H9 (cell line): ENCODE results near the gene TMPRSS15. TPM values are rescaled to one million over a fixed set of nuclear protein-coding genes. Genes with fewer than 3 reads are reported as not detected.

Experiments used
- DNase-seq: peaks from one replicate; pipeline ENCODE4 v3.0.0-alpha.2; 2017
- H2AFZ ChIP-seq: one replicate; pipeline ENCODE4 v1.6.1; 2013; ENCODE audit warnings: mild to moderate bottlenecking, low read length, control low read depth, moderate library complexity
- H2AK5ac ChIP-seq: 2 replicates; pipeline ENCODE4 v1.6.1; 2013; ENCODE audit warnings: low read length, control low read depth, mixed read lengths; ENCODE audit not compliant: insufficient read length
- H2BK120ac ChIP-seq: one replicate; pipeline ENCODE4 v1.6.1; 2013; ENCODE audit warnings: low read depth, mild to moderate bottlenecking, low read length, control low read depth, inconsistent platforms; ENCODE audit not compliant: poor library complexity, severe bottlenecking
- H2BK12ac ChIP-seq: 2 replicates; pipeline ENCODE4 v1.6.1; 2013; ENCODE audit warnings: low read length, control low read depth, mixed read lengths, low read depth; ENCODE audit not compliant: insufficient read length
- H2BK15ac ChIP-seq: 2 replicates; pipeline ENCODE4 v1.6.1; 2013; ENCODE audit warnings: low read depth, low read length, control low read depth
- H2BK20ac ChIP-seq: one replicate; pipeline ENCODE4 v1.6.1; 2013; ENCODE audit warnings: low read depth, mild to moderate bottlenecking, low read length, control low read depth, inconsistent platforms; ENCODE audit not compliant: poor library complexity, severe bottlenecking
- H2BK5ac ChIP-seq: 2 replicates; pipeline ENCODE4 v1.6.1; 2013; ENCODE audit warnings: low read length, control low read depth, mixed read lengths; ENCODE audit not compliant: insufficient read length
- H3K14ac ChIP-seq: 2 replicates; pipeline ENCODE4 v1.6.1; 2013; ENCODE audit warnings: low read length, control low read depth; ENCODE audit not compliant: insufficient read depth
- H3K18ac ChIP-seq: 2 replicates; pipeline ENCODE4 v1.6.1; 2013; ENCODE audit warnings: low read depth, mild to moderate bottlenecking, mixed read lengths, low read length, control low read depth; ENCODE audit not compliant: insufficient read length
- H3K23ac ChIP-seq: 2 replicates; pipeline ENCODE4 v1.6.1; 2013; ENCODE audit warnings: low read length, control low read depth, mixed read lengths, low read depth; ENCODE audit not compliant: insufficient read length
- H3K23me2 ChIP-seq: 2 replicates; pipeline ENCODE4 v1.6.1; 2013; ENCODE audit warnings: low read depth, mild to moderate bottlenecking, mixed read lengths, low read length, control low read depth; ENCODE audit not compliant: insufficient read length, poor library complexity, severe bottlenecking
- H3K27ac ChIP-seq: 2 replicates; pipeline ENCODE4 v1.5.1; 2013; ENCODE audit warnings: low read length, control low read depth, mixed read lengths, low read depth; ENCODE audit not compliant: insufficient read length
- H3K27me3 ChIP-seq: 2 replicates; pipeline ENCODE4 v1.6.1; 2013; ENCODE audit warnings: low read length, control low read depth, inconsistent platforms; ENCODE audit not compliant: insufficient read depth
- H3K4ac ChIP-seq: 2 replicates; pipeline ENCODE4 v1.6.1; 2013; ENCODE audit warnings: low read depth, mild to moderate bottlenecking, control low read depth, inconsistent platforms, low read length, moderate library complexity
- H3K4me1 ChIP-seq: 2 replicates; pipeline ENCODE4 v1.6.1; 2013; ENCODE audit warnings: low read length, control low read depth, inconsistent platforms; ENCODE audit not compliant: insufficient read depth
- H3K4me2 ChIP-seq: 2 replicates; pipeline ENCODE4 v1.6.1; 2013; ENCODE audit warnings: low read length, control low read depth, mixed read lengths; ENCODE audit not compliant: insufficient read length, insufficient read depth
- H3K56ac ChIP-seq: 2 replicates; pipeline ENCODE4 v1.6.1; 2013; ENCODE audit warnings: low read depth, mild to moderate bottlenecking, mixed read lengths, low read length, control low read depth; ENCODE audit not compliant: insufficient read length
- H3K79me1 ChIP-seq: 2 replicates; pipeline ENCODE4 v1.6.1; 2013; ENCODE audit warnings: low read depth, mild to moderate bottlenecking, moderate library complexity, low read length, control low read depth, inconsistent platforms; ENCODE audit not compliant: insufficient read depth, poor library complexity, severe bottlenecking
- H3K79me2 ChIP-seq: 2 replicates; pipeline ENCODE4 v1.6.1; 2013; ENCODE audit warnings: low read length, control low read depth, inconsistent platforms; ENCODE audit not compliant: insufficient read depth
- H3K9ac ChIP-seq: 2 replicates; pipeline ENCODE4 v1.6.1; 2013; ENCODE audit warnings: low read length, control low read depth, mixed read lengths; ENCODE audit not compliant: insufficient read length; ENCODE audit errors: extremely low read depth
- H3K9me3 ChIP-seq: one replicate; pipeline ENCODE4 v1.6.1; 2013; ENCODE audit warnings: low read depth, low read length, inconsistent platforms; ENCODE audit not compliant: control insufficient read depth
- H3T11ph ChIP-seq: one replicate; pipeline ENCODE4 v1.6.1; 2013; ENCODE audit warnings: mild to moderate bottlenecking, low read length, control low read depth, inconsistent platforms
- H4K20me1 ChIP-seq: one replicate; pipeline ENCODE4 v1.6.1; 2013; ENCODE audit not compliant: control insufficient read depth, insufficient read length, insufficient read depth
- H4K5ac ChIP-seq: 2 replicates; pipeline ENCODE4 v1.6.1; 2013; ENCODE audit warnings: low read depth, mild to moderate bottlenecking, mixed read lengths, low read length, control low read depth; ENCODE audit not compliant: insufficient read length
- H4K8ac ChIP-seq: replicated peaks from 2 replicates; pipeline ENCODE4 v1.6.1; 2013; ENCODE audit warnings: low read length, control low read depth, mixed read lengths, low read depth; ENCODE audit not compliant: insufficient read length
- H4K91ac ChIP-seq: 2 replicates; pipeline ENCODE4 v1.6.1; 2013; ENCODE audit warnings: low read depth, mild to moderate bottlenecking, moderate library complexity, mixed read lengths, low read length, control low read depth; ENCODE audit not compliant: insufficient read length
- H3K27ac Mint-ChIP-seq, 3 experiments: 2 replicates in 2 of 3; 3 replicates in 1 of 3; pipeline ENCODE4 v1.8.0; 2020 to 2021; ENCODE audit warnings: mixed read lengths in 3 of 3, mild to moderate bottlenecking in 1 of 3, moderate library complexity in 1 of 3
- H3K27me3 Mint-ChIP-seq: 2 replicates; pipeline ENCODE4 v1.8.0; 2021; ENCODE audit warnings: low read depth, mild to moderate bottlenecking, moderate library complexity, mixed read lengths
- H3K36me3 Mint-ChIP-seq, 3 experiments: 2 replicates in 2 of 3; 3 replicates in 1 of 3; pipeline ENCODE4 v1.8.0; 2020 to 2021; ENCODE audit warnings: low read depth in 3 of 3, mixed read lengths in 3 of 3; ENCODE audit not compliant: insufficient read depth in 1 of 3
- H3K4me1 Mint-ChIP-seq, 2 experiments: 2 replicates each; pipeline ENCODE4 v1.8.0; 2020; ENCODE audit warnings: mixed read lengths in 2 of 2
- H3K4me3 Mint-ChIP-seq, 2 experiments: 2 replicates in 1 of 2; 3 replicates in 1 of 2; pipeline ENCODE4 v1.8.0; 2020 to 2021; ENCODE audit warnings: mild to moderate bottlenecking in 2 of 2, mixed read lengths in 2 of 2, moderate library complexity in 1 of 2
- H3K9me3 Mint-ChIP-seq, 2 experiments: 2 replicates in 1 of 2; 3 replicates in 1 of 2; pipeline ENCODE4 v1.8.0; 2020; ENCODE audit warnings: mild to moderate bottlenecking in 2 of 2, mixed read lengths in 2 of 2, moderate library complexity in 1 of 2
- CTCF ChIP-seq: fragments of 200-600 bp; sonication (generic); conservative IDR thresholded peaks from 3 replicates; pipeline ENCODE4 v1.8.0; 2021; ENCODE audit warnings: antibody characterized with exemption, mild to moderate bottlenecking
- total RNA-seq: library from RNA; stranded (reverse); gene quantifications from 2 replicates; pipeline ENCODE4 v1.2.1, GENCODE V29; 2021

Gene TMPRSS15
- total RNA-seq, 1 experiment from 2014 or later = not detected

- Histone ChIP-seq H3K79me2 (no peaks in the 10 kb centered on the region), H3K18ac (no peak overlapping the region), H2BK5ac (no peak overlapping the region), H3K27ac (no peak overlapping the region), H2AK5ac (no peak overlapping the region), H3K27me3 (no peaks in the 10 kb centered on the region), H3K9me3 (peaks cover 4% of the 10 kb centered on the region), H2BK20ac (no peak overlapping the region), H3K4ac (no peak overlapping the region), H2BK15ac (no peak overlapping the region), H3K79me1 (no peaks in the 10 kb centered on the region), H2BK12ac (no peak overlapping the region), H4K20me1 (no peaks in the 10 kb centered on the region), H3K56ac (no peak overlapping the region), H3K14ac (no peak overlapping the region), H3K4me2 (no peak overlapping the region), H2AFZ (no peak overlapping the region), H3K9ac (no peak overlapping the region), H3T11ph (no peak overlapping the region), H4K8ac (no peak overlapping the region), H3K4me1 (no peaks in the 10 kb centered on the region; the same call in 1 of the 2 replicates), H3K23me2 (no peaks in the 10 kb centered on the region), H2BK120ac (no peak overlapping the region), H4K5ac (no peak overlapping the region), H3K23ac (no peak overlapping the region), H4K91ac (no peak overlapping the region)
- H3K4me1 Mint-ChIP-seq = peaks cover 5 to 6% of the 10 kb centered on the region in 2 experiments
- DNase-seq = no peak
- TF ChIP-seq CTCF = no peak
- peaks cover 19 to 47% (median 26%) of the 10 kb centered on the region in 3 experiments for H3K36me3 Mint-ChIP-seq
- H3K9me3 Mint-ChIP-seq = peaks cover 26 to 28% of the 10 kb centered on the region in 2 experiments
- no peak overlapping the region for H3K4me3 Mint-ChIP-seq
- H3K27ac Mint-ChIP-seq = no peak overlapping the region
- no peaks in the 10 kb centered on the region for H3K27me3 Mint-ChIP-seq
Measured at GRCh38 chr21:18220498-18220897, 183.1 kb downstream of the TMPRSS15 start.

Other genes starting within 250 kb of the TMPRSS15 start
- 3.4 and 3.5 TPM in 2 replicates for gene CHODL, start 159.0 kb downstream of the TMPRSS15 start, total RNA-seq